Ovary (tissue), 3 donors: ENCODE results near the gene PRDM16.

ENCODE experiments used
- EP300 ChIP-seq: sonication (generic); formaldehyde crosslinking; IDR thresholded peaks from one replicate; pipeline ENCODE4 v1.6.1; 2017; ENCODE audit warnings: antibody characterized with exemption
- POLR2A ChIP-seq: fragments of 450-650 bp; IDR thresholded peaks from one replicate; pipeline ENCODE4 v1.6.1; 2017; ENCODE audit warnings: antibody characterized with exemption, mild to moderate bottlenecking, moderate library complexity
- TF ChIP-seq, protein P1 (sequence below), 3 donors: fragments of 450-650 bp in 2 of 3; fragments of 200-600 bp in 1 of 3; IDR thresholded peaks; one replicate each; pipeline versions ENCODE4 v1.5.1 to v1.8.0; 2016 to 2022; ENCODE audit warnings: antibody characterized with exemption in 3 of 3, mild to moderate bottlenecking in 1 of 3
- donor health status: DM: no; HTN: no; CAD: no.

DNA sequence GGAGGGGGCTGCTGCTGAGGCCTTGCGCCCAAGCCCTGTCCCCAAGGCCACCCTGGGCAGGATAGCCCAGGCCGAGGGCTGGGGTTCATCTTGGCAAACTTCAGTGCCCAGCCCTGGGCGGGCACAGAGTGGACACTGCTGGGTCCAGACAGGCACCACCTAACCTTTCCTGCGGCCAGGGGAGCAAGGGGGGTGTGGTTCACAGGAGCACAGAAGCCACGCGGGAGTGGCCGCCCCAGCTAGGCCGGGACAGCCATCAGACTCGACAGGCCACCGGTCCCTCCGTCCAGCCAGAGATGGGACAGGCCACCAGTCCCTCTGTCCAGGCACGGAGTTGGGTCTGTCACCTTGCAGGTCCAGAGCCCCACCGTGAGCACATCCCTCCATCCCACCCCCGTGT is 414.4 kb downstream of the PRDM16 start:
- TF ChIP-seq, protein P1, sequence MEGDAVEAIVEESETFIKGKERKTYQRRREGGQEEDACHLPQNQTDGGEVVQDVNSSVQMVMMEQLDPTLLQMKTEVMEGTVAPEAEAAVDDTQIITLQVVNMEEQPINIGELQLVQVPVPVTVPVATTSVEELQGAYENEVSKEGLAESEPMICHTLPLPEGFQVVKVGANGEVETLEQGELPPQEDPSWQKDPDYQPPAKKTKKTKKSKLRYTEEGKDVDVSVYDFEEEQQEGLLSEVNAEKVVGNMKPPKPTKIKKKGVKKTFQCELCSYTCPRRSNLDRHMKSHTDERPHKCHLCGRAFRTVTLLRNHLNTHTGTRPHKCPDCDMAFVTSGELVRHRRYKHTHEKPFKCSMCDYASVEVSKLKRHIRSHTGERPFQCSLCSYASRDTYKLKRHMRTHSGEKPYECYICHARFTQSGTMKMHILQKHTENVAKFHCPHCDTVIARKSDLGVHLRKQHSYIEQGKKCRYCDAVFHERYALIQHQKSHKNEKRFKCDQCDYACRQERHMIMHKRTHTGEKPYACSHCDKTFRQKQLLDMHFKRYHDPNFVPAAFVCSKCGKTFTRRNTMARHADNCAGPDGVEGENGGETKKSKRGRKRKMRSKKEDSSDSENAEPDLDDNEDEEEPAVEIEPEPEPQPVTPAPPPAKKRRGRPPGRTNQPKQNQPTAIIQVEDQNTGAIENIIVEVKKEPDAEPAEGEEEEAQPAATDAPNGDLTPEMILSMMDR (IDR thresholded peaks at IDR 0.05), result no peak
- TF ChIP-seq POLR2A (no peak), EP300 (no peak)
